ENCODE measurements around the gene FKRP.

FKRP gene, protein sequence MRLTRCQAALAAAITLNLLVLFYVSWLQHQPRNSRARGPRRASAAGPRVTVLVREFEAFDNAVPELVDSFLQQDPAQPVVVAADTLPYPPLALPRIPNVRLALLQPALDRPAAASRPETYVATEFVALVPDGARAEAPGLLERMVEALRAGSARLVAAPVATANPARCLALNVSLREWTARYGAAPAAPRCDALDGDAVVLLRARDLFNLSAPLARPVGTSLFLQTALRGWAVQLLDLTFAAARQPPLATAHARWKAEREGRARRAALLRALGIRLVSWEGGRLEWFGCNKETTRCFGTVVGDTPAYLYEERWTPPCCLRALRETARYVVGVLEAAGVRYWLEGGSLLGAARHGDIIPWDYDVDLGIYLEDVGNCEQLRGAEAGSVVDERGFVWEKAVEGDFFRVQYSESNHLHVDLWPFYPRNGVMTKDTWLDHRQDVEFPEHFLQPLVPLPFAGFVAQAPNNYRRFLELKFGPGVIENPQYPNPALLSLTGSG

DNA sequence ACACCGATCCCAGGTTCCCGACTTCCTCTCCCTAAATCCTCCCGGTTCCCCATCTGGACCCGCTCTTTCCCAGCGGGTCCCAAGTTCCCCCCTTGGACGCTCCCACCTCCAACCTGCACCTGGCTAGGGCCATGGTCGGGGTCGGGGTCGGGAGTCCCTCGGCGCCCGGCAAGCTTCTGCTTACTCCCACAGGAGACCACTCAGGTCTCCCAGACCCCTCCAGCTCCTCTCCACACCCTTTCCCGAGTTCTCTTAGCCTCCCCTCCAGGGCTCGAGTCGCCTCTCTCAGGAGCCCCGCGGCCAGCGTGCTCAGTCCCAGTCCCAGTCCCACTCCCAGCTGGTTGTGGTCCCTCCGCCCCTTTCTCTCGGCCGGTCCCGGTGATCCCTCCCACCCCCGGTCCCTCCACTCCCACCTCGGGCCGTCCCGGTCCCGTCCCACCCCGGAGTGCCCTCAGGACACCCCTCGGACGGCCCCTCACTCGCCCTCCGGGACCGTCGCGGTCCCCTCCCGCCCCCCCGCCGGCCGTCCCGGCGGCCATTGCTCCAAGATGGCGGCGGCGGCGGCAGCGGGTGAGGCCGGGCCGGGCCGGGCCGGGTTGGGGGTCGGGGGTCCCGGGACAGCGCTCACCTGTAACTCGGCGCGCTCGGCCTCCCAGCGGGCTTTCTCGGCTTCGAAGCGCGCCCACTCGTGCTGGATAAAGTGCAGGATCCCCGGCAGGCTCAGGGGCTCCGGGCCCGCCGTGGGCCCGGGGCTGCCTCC, at the start of gene FKRP:
FKRP (plus strand) TSS at position 537 of the 760 bp plus-strand sequence. CDS start 9,394 bp downstream, outside the sequence.
- TF ChIP-seq GATA2 (IDR thresholded peaks at IDR 0.05; ENCODE audit: low read depth, low read length), result no peak
- no peak for TF ChIP-seq GATA3 (IDR thresholded peaks at IDR 0.05; ENCODE audit: low read depth, low read length)

DNA sequence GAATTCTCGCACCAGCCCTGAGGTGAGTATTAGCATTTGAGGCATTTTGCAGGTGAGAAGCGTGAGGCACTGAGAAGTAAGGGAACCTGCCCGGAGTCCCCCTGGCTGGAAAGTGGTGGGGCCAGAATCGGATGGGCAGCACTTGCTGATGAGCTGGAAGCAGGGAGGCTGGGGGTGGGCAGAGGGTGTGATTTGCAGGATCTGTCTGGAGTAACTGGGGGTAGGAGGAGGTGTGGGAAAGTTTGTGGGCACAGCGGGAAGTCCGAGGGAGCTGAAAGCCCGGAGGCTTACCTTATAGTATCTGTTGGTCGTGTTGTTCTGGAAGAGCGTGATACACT, 49.0 kb upstream of the FKRP start:
- TF ChIP-seq GATA2 (IDR thresholded peaks at IDR 0.05; ENCODE audit: low read depth, low read length), result no peak
- TF ChIP-seq GATA3 (IDR thresholded peaks at IDR 0.05; ENCODE audit: low read depth, low read length), result no peak

DNA sequence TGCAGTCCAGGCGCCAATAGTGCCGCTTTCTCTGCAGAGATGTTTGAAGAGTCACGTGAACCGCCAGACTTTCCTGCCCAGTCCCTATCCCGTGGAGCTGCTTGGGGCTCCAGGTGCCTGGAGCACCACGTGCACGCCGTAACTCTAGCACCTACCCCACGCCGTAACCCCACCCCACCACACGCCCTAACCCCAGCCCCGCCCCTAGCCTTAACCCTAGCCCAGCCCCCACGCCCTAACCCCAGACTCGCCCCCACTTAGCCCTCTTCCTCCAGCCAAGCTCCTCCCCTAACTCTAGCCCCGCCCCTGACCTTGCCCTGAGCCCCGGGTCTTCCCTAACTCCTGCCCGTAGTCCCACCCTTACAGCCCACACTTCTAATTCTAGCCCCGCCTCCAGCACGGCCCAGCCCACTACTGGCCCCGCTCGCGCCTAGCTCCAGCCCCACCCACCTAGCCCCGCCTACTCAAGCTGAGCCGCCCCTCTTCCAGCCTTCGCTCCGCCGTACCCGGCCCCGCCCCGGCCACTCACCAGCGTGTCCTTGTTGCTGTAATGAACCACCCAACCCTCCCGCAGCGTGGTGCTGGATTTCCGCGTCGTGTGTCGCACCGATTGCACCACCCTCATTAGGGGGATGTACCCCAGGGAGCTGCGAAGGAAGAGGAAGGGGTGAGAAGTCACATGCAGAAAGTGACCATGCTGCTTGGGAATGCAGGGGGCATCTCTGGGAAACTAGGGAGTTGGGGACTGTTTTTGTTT, 48.5 kb upstream of the FKRP start:
- no peak for TF ChIP-seq GATA2 (IDR thresholded peaks at IDR 0.05; ENCODE audit: low read depth, low read length)
- TF ChIP-seq GATA3 (IDR thresholded peaks at IDR 0.05; ENCODE audit: low read depth, low read length), result no peak

DNA sequence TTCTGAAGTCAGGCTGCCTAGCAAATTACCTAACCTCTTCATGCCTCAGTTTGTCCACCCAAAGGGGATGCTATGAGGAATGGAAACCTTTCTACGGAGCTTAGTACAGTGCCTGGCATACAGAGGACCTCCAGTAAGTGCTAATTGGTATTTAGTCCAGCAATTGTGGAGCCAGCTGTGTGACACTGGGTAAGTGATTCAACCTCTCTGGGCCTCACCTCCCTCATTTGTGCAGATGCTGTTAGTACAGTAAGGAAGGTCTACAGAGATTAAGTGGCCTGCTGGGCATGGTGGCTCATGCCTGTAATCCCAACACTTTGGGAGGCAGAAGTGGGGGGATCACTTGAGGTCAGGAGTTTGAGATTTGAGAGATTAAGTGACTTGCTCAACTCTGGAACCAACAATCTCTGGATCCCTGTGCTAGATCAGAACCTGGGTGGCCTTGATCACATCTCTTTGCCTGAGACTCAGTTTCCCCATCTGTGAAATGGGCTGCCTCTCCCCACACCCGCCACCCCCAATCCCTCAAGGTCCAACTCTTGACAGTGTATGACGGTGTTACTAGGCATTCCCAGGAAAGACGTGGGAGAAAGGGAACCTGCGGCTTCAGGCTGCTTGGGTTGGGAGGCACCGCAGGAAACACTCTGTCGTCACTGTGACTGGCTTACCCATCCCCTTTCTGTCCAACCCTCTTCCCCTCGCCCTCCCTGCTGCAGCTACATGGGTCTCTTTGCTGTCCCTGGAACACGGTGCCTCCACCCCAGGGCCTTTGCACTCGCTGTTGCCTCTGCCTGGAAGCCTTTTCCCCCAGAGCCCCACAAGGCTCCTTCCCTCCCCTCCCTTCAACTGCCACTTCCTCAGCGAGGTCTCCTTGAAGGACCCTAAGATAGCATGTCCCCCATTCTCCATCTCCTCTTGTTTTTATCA, 47.2 kb upstream of the FKRP start:
- TF ChIP-seq GATA3 (IDR thresholded peaks at IDR 0.05; ENCODE audit: low read depth, low read length), result no peak
- no peak for TF ChIP-seq GATA2 (IDR thresholded peaks at IDR 0.05; ENCODE audit: low read depth, low read length)

DNA sequence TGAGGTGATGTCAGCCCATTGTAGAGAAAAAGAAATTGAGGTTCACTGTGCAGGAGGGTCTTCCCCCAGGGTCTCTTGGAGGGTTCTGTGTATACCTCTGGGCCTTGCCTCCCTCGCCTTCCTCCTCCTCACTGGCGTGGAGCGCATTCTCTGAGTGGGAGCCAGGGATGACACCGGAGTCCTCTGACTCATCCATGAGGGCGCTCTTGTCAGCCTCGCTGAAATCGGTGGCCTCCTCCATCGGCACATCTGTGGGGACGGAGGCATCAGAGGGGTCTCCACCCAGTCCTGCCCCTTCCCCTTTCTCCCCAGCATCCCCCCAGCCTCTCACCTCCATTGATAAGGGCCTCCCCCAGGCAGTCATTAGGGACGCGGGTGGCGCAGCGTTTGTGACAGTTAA, 45.2 kb upstream of the FKRP start:
- TF ChIP-seq GATA3 (IDR thresholded peaks at IDR 0.05; ENCODE audit: low read depth, low read length) (no peak), GATA2 (IDR thresholded peaks at IDR 0.05; ENCODE audit: low read depth, low read length) (no peak)

DNA sequence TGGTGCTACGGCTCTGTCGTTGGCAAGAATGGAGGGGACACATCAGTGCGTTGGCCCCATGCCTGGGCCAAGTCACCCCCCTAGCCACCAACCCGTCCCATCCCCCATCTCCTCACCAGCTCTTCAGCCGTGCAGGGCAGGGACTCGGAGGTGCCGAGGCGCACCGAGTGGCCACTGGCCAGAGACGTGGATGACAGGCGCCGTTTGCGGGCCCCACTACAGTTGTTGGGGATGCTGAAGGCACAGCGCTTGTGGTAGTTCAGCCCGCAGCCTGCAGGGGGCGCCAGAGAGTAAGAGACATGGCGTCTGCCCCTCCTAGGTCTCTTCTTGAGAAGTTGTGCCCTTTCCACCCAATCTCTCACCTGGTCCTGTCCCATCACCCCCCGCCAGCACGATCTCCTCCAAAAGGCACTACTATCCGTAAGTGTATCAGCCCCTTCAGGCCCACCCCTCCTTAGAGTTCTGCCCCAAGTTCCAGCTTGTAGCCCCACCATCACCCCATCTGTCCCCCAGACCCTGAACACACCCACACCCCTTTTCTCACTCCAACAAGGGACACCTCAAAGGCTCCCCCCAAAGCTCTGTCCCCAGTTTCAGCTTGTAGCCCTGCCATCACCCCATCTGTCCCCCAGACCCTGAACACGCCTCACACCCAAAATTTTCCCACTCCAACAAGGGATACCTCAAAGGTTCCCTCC, 41.3 kb upstream of the FKRP start:
- TF ChIP-seq GATA3 (IDR thresholded peaks at IDR 0.05; ENCODE audit: low read depth, low read length) (no peak), GATA2 (IDR thresholded peaks at IDR 0.05; ENCODE audit: low read depth, low read length) (no peak)

DNA sequence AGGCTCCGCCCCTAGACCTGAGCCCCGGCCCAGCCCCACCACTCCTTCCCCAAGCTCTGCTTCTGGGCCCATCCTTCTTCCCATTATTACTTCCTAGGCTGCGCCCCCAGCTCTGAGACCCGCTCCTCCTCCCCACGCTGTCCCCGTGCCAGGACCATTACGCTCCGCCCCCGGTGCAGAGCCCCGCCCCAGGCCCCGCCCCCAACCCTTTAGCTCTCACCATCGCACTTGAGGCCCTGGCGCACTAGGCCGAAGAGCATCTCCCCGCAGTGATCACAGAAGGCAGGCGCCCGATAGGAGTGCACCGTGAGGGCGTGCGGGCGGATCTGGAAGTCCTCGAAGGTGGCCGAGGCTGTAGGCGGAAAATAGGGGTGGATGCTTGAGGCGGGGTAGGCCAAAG, 35.2 kb upstream of the FKRP start:
- TF ChIP-seq GATA2 (IDR thresholded peaks at IDR 0.05; ENCODE audit: low read depth, low read length) (no peak), GATA3 (IDR thresholded peaks at IDR 0.05; ENCODE audit: low read depth, low read length) (no peak)

DNA sequence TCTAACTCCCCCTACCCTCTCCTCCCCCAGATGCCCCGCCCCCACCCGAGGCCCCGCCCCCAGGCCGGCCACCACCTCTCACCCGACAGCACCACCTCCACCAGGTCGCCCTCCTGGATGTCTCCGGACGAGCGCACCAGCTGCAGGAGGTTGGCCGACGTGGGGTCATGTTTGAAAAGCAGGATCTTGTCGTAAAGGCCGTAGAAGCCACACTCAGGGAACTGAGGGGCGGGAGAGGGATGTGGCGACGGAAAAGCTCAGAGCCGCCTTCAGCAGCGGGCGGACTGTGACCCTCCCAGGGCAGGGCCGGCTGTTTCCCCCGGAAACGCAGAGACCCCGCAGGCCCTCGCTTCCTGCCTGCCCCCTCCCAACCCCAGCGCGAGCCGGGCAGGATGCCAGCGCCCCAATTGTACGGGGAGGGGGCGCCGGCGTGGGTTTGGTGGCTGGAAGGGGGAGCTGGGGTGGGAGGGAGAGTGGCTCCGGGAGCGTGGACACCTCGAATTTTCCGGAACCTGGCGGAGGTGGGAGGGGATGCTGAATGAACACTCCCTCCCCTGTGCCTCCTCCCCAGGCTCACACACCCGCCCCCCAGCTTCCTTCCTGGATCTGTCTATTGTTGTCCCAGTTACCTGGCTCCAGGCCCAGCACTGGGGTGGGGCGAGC, 31.9 kb upstream of the FKRP start:
- TF ChIP-seq GATA2 (IDR thresholded peaks at IDR 0.05; ENCODE audit: low read depth, low read length), result no peak

DNA sequence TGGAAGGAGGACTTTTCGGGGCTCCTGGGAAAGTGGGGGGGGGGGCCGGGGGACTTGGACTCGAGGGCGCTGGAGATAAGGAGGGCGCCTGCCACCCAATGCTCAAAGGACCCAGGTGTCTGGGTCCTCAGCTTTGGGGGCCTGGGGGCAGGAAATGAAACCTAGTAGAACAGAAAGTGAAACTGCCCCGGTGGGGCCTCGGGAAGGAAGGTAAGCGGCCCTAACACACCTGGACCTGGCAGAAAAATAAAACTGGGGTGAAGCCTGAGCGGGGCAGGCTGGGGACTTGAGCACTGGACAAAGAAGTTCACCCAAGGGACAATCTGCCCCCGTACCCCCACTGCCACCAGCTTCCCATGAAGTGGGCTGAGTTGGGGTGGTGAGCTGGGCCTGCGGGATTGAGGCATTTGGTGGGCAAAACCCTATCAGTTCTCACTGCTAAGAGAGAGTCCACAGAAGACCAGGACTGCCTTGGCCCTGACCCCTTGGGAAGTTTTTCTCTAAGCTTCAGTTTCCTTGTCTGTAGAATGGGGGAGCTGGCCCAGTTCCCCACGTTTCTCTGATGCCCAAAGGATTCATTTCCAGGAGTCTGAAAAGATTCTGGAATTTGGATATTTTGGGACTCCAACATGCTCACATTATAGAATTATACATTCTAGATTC, 31.3 kb upstream of the FKRP start:
- TF ChIP-seq GATA3 (IDR thresholded peaks at IDR 0.05; ENCODE audit: low read depth, low read length) (no peak), GATA2 (IDR thresholded peaks at IDR 0.05; ENCODE audit: low read depth, low read length) (no peak)

DNA sequence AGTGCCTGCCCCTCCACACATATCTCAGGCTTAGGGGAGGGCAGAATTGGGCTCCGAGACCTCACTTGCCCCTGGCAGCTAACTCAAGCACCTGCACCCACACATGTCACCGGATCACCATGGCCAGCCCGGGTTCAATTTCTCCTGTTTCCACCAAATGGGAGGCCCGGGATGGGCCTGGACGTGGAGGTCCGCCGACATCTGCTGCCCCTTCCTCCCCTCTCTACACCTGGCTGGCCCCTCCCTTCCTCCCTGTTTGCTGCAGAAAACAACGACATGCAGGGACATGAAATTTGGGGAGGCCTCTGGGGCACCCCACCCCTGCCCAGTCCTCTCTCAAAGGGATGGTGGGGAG, 30.3 kb upstream of the FKRP start:
- TF ChIP-seq GATA2 (IDR thresholded peaks at IDR 0.05; ENCODE audit: low read depth, low read length) (no peak), GATA3 (IDR thresholded peaks at IDR 0.05; ENCODE audit: low read depth, low read length) (no peak)

DNA sequence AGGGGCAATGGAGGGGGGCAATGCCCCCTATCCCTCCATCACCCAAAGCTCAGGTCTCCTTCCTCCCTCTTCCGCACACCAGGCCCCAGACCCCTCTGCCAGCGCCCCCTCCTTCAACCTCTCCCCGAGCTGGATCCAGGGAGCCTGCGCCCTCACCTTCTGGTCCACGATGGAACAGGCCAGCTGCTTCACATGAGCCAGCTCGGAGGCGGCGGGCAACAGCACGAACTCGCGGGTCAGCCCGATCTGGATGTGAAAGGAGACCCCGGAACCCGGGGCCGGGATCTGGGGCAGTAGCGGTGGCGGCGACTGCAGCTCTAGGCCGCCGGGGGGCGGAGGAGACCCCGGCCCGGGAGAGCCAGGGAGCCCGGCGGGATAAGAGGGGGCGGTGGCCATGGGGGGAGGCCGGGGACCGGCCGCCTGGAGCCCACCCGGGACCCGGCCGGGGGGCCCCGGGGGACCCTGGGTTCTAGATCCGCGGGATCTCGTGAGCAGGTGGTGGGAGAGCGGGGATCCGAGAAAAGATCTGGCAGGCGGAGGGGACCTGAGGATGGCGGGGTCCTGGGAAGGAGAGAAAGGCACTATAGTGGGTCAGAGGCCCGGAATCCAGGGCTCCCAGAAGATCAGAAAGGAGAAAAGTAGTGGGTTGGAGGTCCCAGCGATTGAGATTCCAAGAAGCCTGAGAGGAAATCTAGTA, 29.7 kb upstream of the FKRP start:
- TF ChIP-seq GATA3 (IDR thresholded peaks at IDR 0.05; ENCODE audit: low read depth, low read length), result no peak
- TF ChIP-seq GATA2 (IDR thresholded peaks at IDR 0.05; ENCODE audit: low read depth, low read length), result no peak
